HepG2 (cell line): ENCODE data around the gene PTPN22. TPM values are rescaled to one million over a fixed set of nuclear protein-coding genes. Genes with fewer than 3 reads are reported as not detected.

Source experiments
- CCAR2 ChIP-seq: fragments of 200-400 bp; formaldehyde crosslinking; optimal IDR thresholded peaks from 2 replicates; pipeline ENCODE3; 2018; ENCODE audit warnings: low read depth, mild to moderate bottlenecking, low read length, moderate library complexity
- RXRA ChIP-seq: sonication (generic); formaldehyde crosslinking; IDR thresholded peaks from 2 replicates; pipeline ENCODE4 v1.5.1; 2020; ENCODE audit warnings: missing genetic modification reagents
- ZNF329 ChIP-seq: sonication (generic); formaldehyde crosslinking; IDR thresholded peaks from 2 replicates; pipeline ENCODE4 v1.9.0; 2021; ENCODE audit warnings: low read depth, mild to moderate bottlenecking, missing genetic modification reagents
- ZNF552 ChIP-seq: sonication (generic); formaldehyde crosslinking; IDR thresholded peaks from 2 replicates; pipeline ENCODE4 v1.9.0; 2022; ENCODE audit warnings: missing genetic modification reagents, mild to moderate bottlenecking, borderline replicate concordance
- ZNF687 ChIP-seq: sonication (generic); formaldehyde crosslinking; IDR thresholded peaks from 2 replicates; pipeline ENCODE4 v1.5.1; 2020; ENCODE audit warnings: mild to moderate bottlenecking, missing genetic modification reagents, moderate library complexity
- ZNF792 ChIP-seq: IDR thresholded peaks from 2 replicates; pipeline ENCODE4 v1.6.1; 2016
- polyA plus RNA-seq, 8 experiments: library from polyadenylated mRNA; depleted of rRNA in 3 of 8; stranded (reverse) in 7 of 8; unstranded in 1 of 8; fragments of >200 nt; fragmentation: Illumina TruSeq in 4 of 8; extraction: Trizol in 4 of 8; gene quantifications; 2 replicates each; pipeline versions ENCODE4 v1.2.1 to v1.2.3, GENCODE V29; 2011 to 2016; ENCODE audit warnings: low read depth in 4 of 8, missing spikeins in 1 of 8, mixed read lengths in 1 of 8; ENCODE audit not compliant: insufficient read depth in 1 of 8
- total RNA-seq, 5 experiments: library from RNA; depleted of rRNA; stranded (reverse); fragments of >200 nt; fragmentation: Illumina TruSeq; extraction: Trizol; gene quantifications; 2 replicates each; pipeline ENCODE4 v1.2.3, GENCODE V29; 2016; ENCODE audit warnings: low read depth in 1 of 5
- TF ChIP-seq, protein P1 (sequence below): sonication (generic); formaldehyde crosslinking; IDR thresholded peaks from one replicate; pipeline ENCODE4 v1.5.1; 2020; ENCODE audit warnings: mild to moderate bottlenecking, missing genetic modification reagents; ENCODE audit errors: not compliant biosample characterization
- TF ChIP-seq, protein P2 (sequence below): sonication (generic); formaldehyde crosslinking; IDR thresholded peaks from 2 replicates; pipeline ENCODE4 v1.5.1; 2020; ENCODE audit warnings: missing genetic modification reagents, mild to moderate bottlenecking, borderline replicate concordance
- TF ChIP-seq, protein P3 (sequence below): sonication (generic); formaldehyde crosslinking; IDR thresholded peaks from 2 replicates; pipeline ENCODE4 v1.8.1; 2022; ENCODE audit warnings: low read depth, mild to moderate bottlenecking, missing genetic modification reagents

Gene PTPN22
- total and polyA plus RNA-seq, 2 of the 13 experiments (the other 11 are each of a cell fraction or from before 2014, with no cell fraction given), result not detected

- TF ChIP-seq, protein P1, sequence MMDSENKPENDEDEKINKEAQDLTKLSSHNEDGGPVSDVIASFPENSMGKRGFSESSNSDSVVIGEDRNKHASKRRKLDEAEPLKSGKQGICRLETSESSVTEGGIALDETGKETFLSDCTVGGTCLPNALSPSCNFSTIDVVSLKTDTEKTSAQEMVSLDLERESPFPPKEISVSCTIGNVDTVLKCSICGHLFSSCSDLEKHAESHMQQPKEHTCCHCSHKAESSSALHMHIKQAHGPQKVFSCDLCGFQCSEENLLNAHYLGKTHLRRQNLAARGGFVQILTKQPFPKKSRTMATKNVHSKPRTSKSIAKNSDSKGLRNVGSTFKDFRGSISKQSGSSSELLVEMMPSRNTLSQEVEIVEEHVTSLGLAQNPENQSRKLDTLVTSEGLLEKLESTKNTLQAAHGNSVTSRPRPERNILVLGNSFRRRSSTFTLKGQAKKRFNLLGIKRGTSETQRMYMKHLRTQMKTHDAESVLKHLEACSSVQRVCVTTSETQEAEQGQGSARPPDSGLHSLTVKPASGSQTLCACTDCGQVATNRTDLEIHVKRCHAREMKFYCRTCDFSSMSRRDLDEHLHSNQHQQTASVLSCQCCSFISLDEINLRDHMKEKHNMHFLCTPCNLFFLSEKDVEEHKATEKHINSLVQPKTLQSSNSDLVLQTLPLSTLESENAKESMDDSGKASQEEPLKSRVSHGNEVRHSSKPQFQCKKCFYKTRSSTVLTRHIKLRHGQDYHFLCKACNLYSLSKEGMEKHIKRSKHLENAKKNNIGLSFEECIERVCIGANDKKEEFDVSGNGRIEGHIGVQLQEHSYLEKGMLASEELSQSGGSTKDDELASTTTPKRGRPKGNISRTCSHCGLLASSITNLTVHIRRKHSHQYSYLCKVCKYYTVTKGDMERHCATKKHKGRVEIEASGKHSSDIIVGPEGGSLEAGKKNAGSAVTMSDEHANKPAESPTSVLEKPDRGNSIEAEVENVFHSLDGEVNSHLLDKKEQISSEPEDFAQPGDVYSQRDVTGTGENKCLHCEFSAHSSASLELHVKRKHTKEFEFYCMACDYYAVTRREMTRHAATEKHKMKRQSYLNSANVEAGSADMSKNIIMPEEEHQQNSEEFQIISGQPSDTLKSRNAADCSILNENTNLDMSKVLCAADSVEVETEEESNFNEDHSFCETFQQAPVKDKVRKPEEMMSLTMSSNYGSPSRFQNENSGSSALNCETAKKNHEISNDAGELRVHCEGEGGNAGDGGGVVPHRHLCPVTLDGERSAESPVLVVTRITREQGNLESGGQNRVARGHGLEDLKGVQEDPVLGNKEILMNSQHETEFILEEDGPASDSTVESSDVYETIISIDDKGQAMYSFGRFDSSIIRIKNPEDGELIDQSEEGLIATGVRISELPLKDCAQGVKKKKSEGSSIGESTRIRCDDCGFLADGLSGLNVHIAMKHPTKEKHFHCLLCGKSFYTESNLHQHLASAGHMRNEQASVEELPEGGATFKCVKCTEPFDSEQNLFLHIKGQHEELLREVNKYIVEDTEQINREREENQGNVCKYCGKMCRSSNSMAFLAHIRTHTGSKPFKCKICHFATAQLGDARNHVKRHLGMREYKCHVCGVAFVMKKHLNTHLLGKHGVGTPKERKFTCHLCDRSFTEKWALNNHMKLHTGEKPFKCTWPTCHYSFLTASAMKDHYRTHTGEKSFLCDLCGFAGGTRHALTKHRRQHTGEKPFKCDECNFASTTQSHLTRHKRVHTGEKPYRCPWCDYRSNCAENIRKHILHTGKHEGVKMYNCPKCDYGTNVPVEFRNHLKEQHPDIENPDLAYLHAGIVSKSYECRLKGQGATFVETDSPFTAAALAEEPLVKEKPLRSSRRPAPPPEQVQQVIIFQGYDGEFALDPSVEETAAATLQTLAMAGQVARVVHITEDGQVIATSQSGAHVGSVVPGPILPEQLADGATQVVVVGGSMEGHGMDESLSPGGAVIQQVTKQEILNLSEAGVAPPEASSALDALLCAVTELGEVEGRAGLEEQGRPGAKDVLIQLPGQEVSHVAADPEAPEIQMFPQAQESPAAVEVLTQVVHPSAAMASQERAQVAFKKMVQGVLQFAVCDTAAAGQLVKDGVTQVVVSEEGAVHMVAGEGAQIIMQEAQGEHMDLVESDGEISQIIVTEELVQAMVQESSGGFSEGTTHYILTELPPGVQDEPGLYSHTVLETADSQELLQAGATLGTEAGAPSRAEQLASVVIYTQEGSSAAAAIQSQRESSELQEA (CRISPR knock-in tag), result peak; percentile 24
- TF ChIP-seq, protein P2, sequence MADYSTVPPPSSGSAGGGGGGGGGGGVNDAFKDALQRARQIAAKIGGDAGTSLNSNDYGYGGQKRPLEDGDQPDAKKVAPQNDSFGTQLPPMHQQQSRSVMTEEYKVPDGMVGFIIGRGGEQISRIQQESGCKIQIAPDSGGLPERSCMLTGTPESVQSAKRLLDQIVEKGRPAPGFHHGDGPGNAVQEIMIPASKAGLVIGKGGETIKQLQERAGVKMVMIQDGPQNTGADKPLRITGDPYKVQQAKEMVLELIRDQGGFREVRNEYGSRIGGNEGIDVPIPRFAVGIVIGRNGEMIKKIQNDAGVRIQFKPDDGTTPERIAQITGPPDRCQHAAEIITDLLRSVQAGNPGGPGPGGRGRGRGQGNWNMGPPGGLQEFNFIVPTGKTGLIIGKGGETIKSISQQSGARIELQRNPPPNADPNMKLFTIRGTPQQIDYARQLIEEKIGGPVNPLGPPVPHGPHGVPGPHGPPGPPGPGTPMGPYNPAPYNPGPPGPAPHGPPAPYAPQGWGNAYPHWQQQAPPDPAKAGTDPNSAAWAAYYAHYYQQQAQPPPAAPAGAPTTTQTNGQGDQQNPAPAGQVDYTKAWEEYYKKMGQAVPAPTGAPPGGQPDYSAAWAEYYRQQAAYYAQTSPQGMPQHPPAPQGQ (CRISPR knock-in tag), result no peak
- TF ChIP-seq RXRA (CRISPR knock-in tag) (0 out of 2 replicates have a peak, but pooled peaks have one; percentile 6), ZNF792 (no peak), ZNF329 (CRISPR knock-in tag) (0 out of 2 replicates have a peak, but pooled peaks have one; percentile 10), CCAR2 (no peak), ZNF552 (CRISPR knock-in tag) (0 out of 2 replicates have a peak, but pooled peaks have one; percentile 23), ZNF687 (CRISPR knock-in tag) (0 out of 2 replicates have a peak, but pooled peaks have one; percentile 29)
- TF ChIP-seq, protein P3, sequence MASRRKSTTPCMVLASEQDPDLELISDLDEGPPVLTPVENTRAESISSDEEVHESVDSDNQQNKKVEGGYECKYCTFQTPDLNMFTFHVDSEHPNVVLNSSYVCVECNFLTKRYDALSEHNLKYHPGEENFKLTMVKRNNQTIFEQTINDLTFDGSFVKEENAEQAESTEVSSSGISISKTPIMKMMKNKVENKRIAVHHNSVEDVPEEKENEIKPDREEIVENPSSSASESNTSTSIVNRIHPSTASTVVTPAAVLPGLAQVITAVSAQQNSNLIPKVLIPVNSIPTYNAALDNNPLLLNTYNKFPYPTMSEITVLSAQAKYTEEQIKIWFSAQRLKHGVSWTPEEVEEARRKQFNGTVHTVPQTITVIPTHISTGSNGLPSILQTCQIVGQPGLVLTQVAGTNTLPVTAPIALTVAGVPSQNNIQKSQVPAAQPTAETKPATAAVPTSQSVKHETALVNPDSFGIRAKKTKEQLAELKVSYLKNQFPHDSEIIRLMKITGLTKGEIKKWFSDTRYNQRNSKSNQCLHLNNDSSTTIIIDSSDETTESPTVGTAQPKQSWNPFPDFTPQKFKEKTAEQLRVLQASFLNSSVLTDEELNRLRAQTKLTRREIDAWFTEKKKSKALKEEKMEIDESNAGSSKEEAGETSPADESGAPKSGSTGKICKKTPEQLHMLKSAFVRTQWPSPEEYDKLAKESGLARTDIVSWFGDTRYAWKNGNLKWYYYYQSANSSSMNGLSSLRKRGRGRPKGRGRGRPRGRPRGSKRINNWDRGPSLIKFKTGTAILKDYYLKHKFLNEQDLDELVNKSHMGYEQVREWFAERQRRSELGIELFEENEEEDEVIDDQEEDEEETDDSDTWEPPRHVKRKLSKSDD (CRISPR knock-in tag), result 0 out of 2 replicates have a peak, but pooled peaks have one; percentile 18
Measured at GRCh38 chr1:113905435-113905861, 33.9 kb upstream of the PTPN22 start (continued).
